DOHH2 (cell line): ENCODE measurements around the gene ADCY4.

Experiments used
- CTCF ChIP-seq: fragments of 200-600 bp; sonication (generic); IDR thresholded peaks from one replicate; pipeline ENCODE4 v1.5.1; 2014; ENCODE audit warnings: antibody characterized with exemption, mild to moderate bottlenecking, low read depth, low read length; ENCODE audit not compliant: poor library complexity, severe bottlenecking
- EZH2phosphoT487 ChIP-seq: fragments of 200-600 bp; sonication (generic); IDR thresholded peaks from 2 replicates; pipeline ENCODE4 v1.6.1; 2017; ENCODE audit warnings: borderline replicate concordance, mild to moderate bottlenecking, antibody characterized with exemption, low read length, moderate library complexity, mixed read lengths

- TF ChIP-seq CTCF = no peak
- no peak for TF ChIP-seq EZH2phosphoT487
Measured at GRCh38 chr14:24277071-24277470, 57.8 kb downstream of the ADCY4 start.
